GM23338 (cell line): ENCODE results near the gene POLA2. TPM values are rescaled to one million over a fixed set of nuclear protein-coding genes. Genes with fewer than 3 reads are reported as not detected.

Source experiments
- ATAC-seq: fragments of 200-7000 bp; cut with Tn5 transposase; 3 replicates; pipeline ENCODE4 v1.9.1; 2020
- DNase-seq: peaks from one replicate; pipeline ENCODE4 v3.0.0-alpha.2; 2015; ENCODE audit warnings: low spot score
- H2AFZ ChIP-seq: fragments of 200-600 bp; sonication (generic); 2 replicates; pipeline ENCODE4 v1.8.0; 2016; ENCODE audit warnings: antibody characterized with exemption, mild to moderate bottlenecking, moderate library complexity
- H3F3A ChIP-seq: fragments of 200-600 bp; sonication (generic); replicated peaks from 2 replicates; pipeline ENCODE4 v1.8.0; 2017; ENCODE audit warnings: antibody characterized with exemption, mixed run types, low read depth
- H3K27ac ChIP-seq: fragments of 200-600 bp; sonication (generic); 2 replicates; pipeline ENCODE4 v1.6.1; 2016; ENCODE audit warnings: low read depth
- H3K27me3 ChIP-seq: fragments of 200-600 bp; sonication (generic); 2 replicates; pipeline ENCODE4 v1.8.0; 2016; ENCODE audit warnings: mild to moderate bottlenecking, mixed run types, moderate library complexity; ENCODE audit not compliant: insufficient read depth
- H3K36me3 ChIP-seq: fragments of 200-600 bp; sonication (generic); 2 replicates; pipeline ENCODE4 v1.8.0; 2016; ENCODE audit warnings: mild to moderate bottlenecking; ENCODE audit not compliant: insufficient read depth
- H3K4me1 ChIP-seq: fragments of 200-600 bp; sonication (generic); 2 replicates; pipeline ENCODE4 v1.8.0; 2016; ENCODE audit warnings: mild to moderate bottlenecking, moderate library complexity; ENCODE audit not compliant: insufficient read depth
- H3K4me2 ChIP-seq: fragments of 200-600 bp; sonication (generic); 2 replicates; pipeline ENCODE4 v1.7.1; 2017; ENCODE audit warnings: mixed run types
- H3K4me3 ChIP-seq: fragments of 200-600 bp; sonication (generic); 2 replicates; pipeline ENCODE4 v1.6.1; 2016; ENCODE audit warnings: mixed run types
- H3K79me2 ChIP-seq: fragments of 200-600 bp; sonication (generic); replicated peaks from 2 replicates; pipeline ENCODE4 v1.8.0; 2017; ENCODE audit warnings: mild to moderate bottlenecking; ENCODE audit not compliant: insufficient read depth
- H3K9me2 ChIP-seq: fragments of 200-600 bp; sonication (generic); 2 replicates; pipeline ENCODE4 v1.8.0; 2017; ENCODE audit not compliant: insufficient read depth
- H4K20me1 ChIP-seq: fragments of 200-600 bp; sonication (generic); replicated peaks from 2 replicates; pipeline ENCODE4 v1.8.0; 2017; ENCODE audit warnings: mild to moderate bottlenecking; ENCODE audit not compliant: insufficient read depth
- H3K27ac Mint-ChIP-seq: 2 replicates; pipeline ENCODE4 v1.8.0; 2020; ENCODE audit warnings: inconsistent platforms, mild to moderate bottlenecking, moderate library complexity, mixed read lengths
- H3K27me3 Mint-ChIP-seq: 3 replicates; pipeline ENCODE4 v1.8.0; 2022; ENCODE audit warnings: low read depth, mild to moderate bottlenecking, moderate library complexity, mixed read lengths, inconsistent platforms; ENCODE audit not compliant: insufficient read depth, poor library complexity
- H3K36me3 Mint-ChIP-seq: 3 replicates; pipeline ENCODE4 v1.8.0; 2021; ENCODE audit warnings: low read depth, mild to moderate bottlenecking, inconsistent platforms, moderate library complexity, mixed read lengths
- H3K4me1 Mint-ChIP-seq: 3 replicates; pipeline ENCODE4 v1.8.0; 2020; ENCODE audit warnings: mild to moderate bottlenecking, inconsistent platforms, mixed read lengths
- H3K4me3 Mint-ChIP-seq: 3 replicates; pipeline ENCODE4 v1.8.0; 2021; ENCODE audit warnings: moderate library complexity, mild to moderate bottlenecking, inconsistent platforms, mixed read lengths
- H3K9me3 Mint-ChIP-seq: 3 replicates; pipeline ENCODE4 v1.8.0; 2020; ENCODE audit warnings: moderate library complexity, mild to moderate bottlenecking, inconsistent platforms, mixed read lengths
- CREB1 ChIP-seq: fragments of 250-450 bp; sonication (Bioruptor Pico); IDR thresholded peaks from 2 replicates; pipeline ENCODE4 v1.5.0; 2020; ENCODE audit warnings: low read depth, mild to moderate bottlenecking, moderate library complexity
- CTCF ChIP-seq, 2 experiments: fragments of 200-600 bp in 1 of 2; sonication (generic) in 1 of 2; conservative IDR thresholded peaks; 2 replicates each; pipeline versions ENCODE4 v1.5.1 to v1.6.1; 2016 to 2017; ENCODE audit warnings: antibody characterized with exemption in 2 of 2, low read depth in 2 of 2, mild to moderate bottlenecking in 2 of 2, moderate library complexity in 1 of 2
- ETS1 ChIP-seq: IDR thresholded peaks from 2 replicates; pipeline ENCODE4 v1.6.1; 2016; ENCODE audit warnings: antibody characterized with exemption
- EZH2 ChIP-seq: fragments of 200-600 bp; sonication (generic); IDR thresholded peaks from one replicate; pipeline ENCODE4 v1.8.0; 2017; ENCODE audit warnings: antibody characterized with exemption, mild to moderate bottlenecking, low read depth; ENCODE audit not compliant: unreplicated experiment
- EZH2phosphoT487 ChIP-seq: fragments of 200-600 bp; sonication (generic); IDR thresholded peaks from one replicate; pipeline ENCODE4 v1.8.1; 2018; ENCODE audit warnings: antibody characterized with exemption; ENCODE audit not compliant: unreplicated experiment
- JUNB ChIP-seq: IDR thresholded peaks from one replicate; pipeline ENCODE4 v1.6.1; 2016; ENCODE audit warnings: antibody characterized with exemption; ENCODE audit not compliant: unreplicated experiment
- NANOG ChIP-seq: IDR thresholded peaks from 2 replicates; pipeline ENCODE4 v1.6.1; 2016; ENCODE audit warnings: antibody characterized with exemption, borderline replicate concordance
- POLR2AphosphoS5 ChIP-seq: IDR thresholded peaks from 2 replicates; pipeline ENCODE4 v1.6.1; 2016; ENCODE audit warnings: antibody characterized with exemption, low read depth
- REST ChIP-seq: IDR thresholded peaks from one replicate; pipeline ENCODE4 v1.6.1; 2018; ENCODE audit warnings: antibody characterized with exemption; ENCODE audit not compliant: unreplicated experiment
- STAT1 ChIP-seq: IDR thresholded peaks from one replicate; pipeline ENCODE4 v1.6.1; 2016; ENCODE audit warnings: antibody characterized with exemption; ENCODE audit not compliant: unreplicated experiment
- ZNF114 ChIP-seq: fragments of 250-450 bp; sonication (Bioruptor Pico); IDR thresholded peaks from 2 replicates; pipeline ENCODE4 v1.5.0; 2020; ENCODE audit warnings: mild to moderate bottlenecking, moderate library complexity
- ZNF331 ChIP-seq: fragments of 250-450 bp; sonication (Bioruptor Pico); IDR thresholded peaks from 2 replicates; pipeline ENCODE4 v1.5.0; 2020; ENCODE audit warnings: low read depth, mild to moderate bottlenecking, moderate library complexity
- ZNF462 ChIP-seq: fragments of 250-450 bp; sonication (Bioruptor Pico); IDR thresholded peaks from 2 replicates; pipeline ENCODE4 v1.5.0; 2020; ENCODE audit warnings: mild to moderate bottlenecking, moderate library complexity
- polyA plus RNA-seq: library from polyadenylated mRNA; unstranded; fragments of >200 nt; fragmentation: Nextera tagmentation; extraction: Ambion mirVana; gene quantifications from 2 replicates; pipeline ENCODE4 v1.2.1, GENCODE V29; 2016
- total RNA-seq: library from RNA; depleted of rRNA; stranded (reverse); fragments of >200 nt; shearing (Covaris generic); gene quantifications from 2 replicates; pipeline ENCODE4 v1.2.3, GENCODE V29; 2014

POLA2 gene
- total and polyA plus RNA-seq, 2 experiments from 2014 or later, result 22.5 to 30.4 TPM

GRCh38 chr11:65286686-65287085 is 24.9 kb downstream of the POLA2 start:
- H3K9me3 Mint-ChIP-seq, result no peaks in the 10 kb centered on the region
- TF ChIP-seq POLR2AphosphoS5 (no peak), NANOG (no peak), STAT1 (no peak), CREB1 (no peak), ZNF331 (no peak), EZH2phosphoT487 (no peak), ZNF114 (CRISPR knock-in tag) (no peak), ZNF462 (CRISPR knock-in tag) (no peak), REST (no peak), JUNB (no peak), CTCF (conservative IDR thresholded peaks at IDR 0.05; ENCODE audit: low read depth in 2 of 2) (no peak), ETS1 (no peak), EZH2 (no peak)
- H3K27me3 ChIP-seq, result no peaks in the 10 kb centered on the region
- ATAC-seq (no peak), DNase-seq (no peak)
- no peaks in the 10 kb centered on the region for H3K9me2 ChIP-seq
- H3K4me1 ChIP-seq, result no peaks in the 10 kb centered on the region
- no peak overlapping the region for H3K4me2 ChIP-seq
- H3K4me3 Mint-ChIP-seq, result no peak overlapping the region
- no peak overlapping the region for H3K27ac ChIP-seq
- H3K36me3 ChIP-seq, result peaks cover 50% of the 10 kb centered on the region
- H3K79me2 ChIP-seq, result no peaks in the 10 kb centered on the region
- peaks cover 25% of the 10 kb centered on the region; the same call in 1 of the 2 replicates for H3F3A ChIP-seq
- H4K20me1 ChIP-seq, result 0 out of 2 replicates have a peak, but pooled peaks cover 4% of the 10 kb centered on the region
- no peak overlapping the region for H3K27ac Mint-ChIP-seq
- H2AFZ ChIP-seq, result no peak overlapping the region
- peaks cover 2% of the 10 kb centered on the region for H3K27me3 Mint-ChIP-seq
- peaks cover 81% of the 10 kb centered on the region for H3K36me3 Mint-ChIP-seq
- H3K4me1 Mint-ChIP-seq, result peaks cover 6% of the 10 kb centered on the region; the same call in 2 of the 3 replicates
- H3K4me3 ChIP-seq, result no peak overlapping the region
